ENCODE data around the gene SELENOO.

The SELENOO gene

DNA sequence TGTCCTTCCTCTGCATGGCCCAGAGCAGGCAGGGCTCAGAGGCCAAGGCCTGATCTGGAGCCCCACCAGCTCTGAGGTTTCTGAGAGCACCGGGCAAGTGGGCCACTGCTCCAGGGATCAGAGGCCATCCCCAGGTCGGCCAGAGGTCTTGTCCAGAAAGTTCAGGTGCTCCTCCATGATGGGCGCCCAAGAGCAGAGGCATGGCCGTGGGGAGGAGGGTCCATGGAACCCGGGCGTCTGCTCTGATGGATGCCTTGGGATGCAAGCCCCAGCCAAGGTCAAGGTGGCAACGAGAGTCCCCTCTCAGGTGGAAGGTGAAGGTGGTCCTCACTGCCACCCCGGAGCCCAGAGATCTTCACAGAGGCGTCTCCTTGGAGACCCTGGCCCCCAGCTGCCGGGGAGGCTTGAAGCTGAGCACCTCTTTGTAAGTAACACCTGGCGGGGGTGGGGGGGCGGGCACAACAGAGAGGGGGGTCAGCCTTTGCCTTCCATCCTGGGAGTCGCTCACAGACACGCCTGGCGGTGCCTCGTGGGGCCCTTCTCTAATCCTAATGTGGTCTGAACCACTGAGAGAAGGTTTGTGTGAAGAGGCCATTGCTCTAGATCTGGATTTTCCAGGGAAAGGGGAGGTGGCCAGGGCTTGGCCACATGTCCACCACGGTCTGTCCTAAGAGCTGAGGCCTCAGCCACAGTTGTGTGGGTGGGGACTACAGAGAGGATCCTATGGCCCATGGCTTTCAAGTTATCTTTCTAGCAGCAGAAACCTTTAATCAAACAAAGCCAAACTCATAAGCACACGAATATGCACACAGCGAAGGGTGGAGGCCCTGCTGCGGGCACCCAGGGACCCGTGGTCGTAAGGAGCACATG lies 52.5 kb downstream of the SELENOO start:
- H3K4me1 ChIP-seq (ENCODE audit: insufficient read depth, low read length): peaks cover 17% of the 10 kb centered on the region
- peaks cover 34% of the 10 kb centered on the region for H3K36me3 ChIP-seq (ENCODE audit: insufficient read depth, low read length)
- H3K27me3 ChIP-seq (ENCODE audit: insufficient read depth, low read length): no peaks in the 10 kb centered on the region
- no peaks in the 10 kb centered on the region for H3K9me3 ChIP-seq (ENCODE audit: low read length)
- H2AFZ ChIP-seq (ENCODE audit: low read depth, low read length): no peak overlapping the region
- no peak overlapping the region for H3K4me3 ChIP-seq (ENCODE audit: low read length)

DNA sequence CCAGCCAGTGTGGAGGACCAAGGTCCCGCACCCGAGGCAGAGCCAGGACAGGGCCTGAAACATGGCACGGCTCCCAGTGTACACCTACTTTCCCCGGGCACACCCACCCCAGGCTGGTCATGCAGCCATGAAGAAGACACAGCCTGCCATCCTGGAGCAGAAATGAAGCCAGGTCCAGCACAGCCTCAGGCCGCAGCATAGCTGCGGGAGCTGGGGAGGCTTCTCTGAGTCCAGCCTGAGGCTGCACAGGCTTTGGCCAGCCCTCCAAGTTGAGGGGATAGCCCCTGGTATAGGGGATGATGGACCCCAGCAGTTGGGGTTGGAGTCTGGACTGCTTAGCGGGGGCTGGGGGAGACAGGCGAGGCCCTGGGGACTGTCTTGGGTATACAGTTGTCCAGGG lies 53.1 kb downstream of the SELENOO start:
- Histone ChIP-seq H3K4me1 (ENCODE audit: insufficient read depth, low read length) (peaks cover 17% of the 10 kb centered on the region), H3K4me3 (ENCODE audit: low read length) (no peak overlapping the region), H3K27me3 (ENCODE audit: insufficient read depth, low read length) (no peaks in the 10 kb centered on the region), H3K9me3 (ENCODE audit: low read length) (no peaks in the 10 kb centered on the region), H3K36me3 (ENCODE audit: insufficient read depth, low read length) (peaks cover 34% of the 10 kb centered on the region), H2AFZ (ENCODE audit: low read depth, low read length) (no peak overlapping the region)

DNA sequence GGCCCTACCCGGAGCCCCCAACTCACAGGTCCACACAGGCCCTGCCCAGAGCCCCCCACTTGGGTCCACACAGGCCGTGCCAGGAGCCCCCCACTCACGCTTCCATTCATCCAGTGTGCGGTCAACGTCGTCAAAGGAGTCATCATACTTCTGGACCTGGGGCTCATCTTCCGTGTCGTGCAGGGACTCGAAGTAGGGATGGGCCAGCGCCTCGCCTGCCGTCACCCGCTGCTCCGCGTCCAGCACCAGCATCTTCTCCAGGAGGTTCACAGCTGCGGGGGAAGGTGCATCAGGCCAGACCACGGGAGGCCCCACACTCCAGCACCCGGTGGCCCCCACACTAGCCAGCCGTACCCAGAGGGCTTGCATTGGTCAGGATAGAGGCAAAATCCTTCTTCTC lies 54.3 kb downstream of the SELENOO start:
- no peak overlapping the region for H3K4me3 ChIP-seq (ENCODE audit: low read length)
- peaks cover 14% of the 10 kb centered on the region for H3K4me1 ChIP-seq (ENCODE audit: insufficient read depth, low read length)
- no peaks in the 10 kb centered on the region for H3K27me3 ChIP-seq (ENCODE audit: insufficient read depth, low read length)
- H3K9me3 ChIP-seq (ENCODE audit: low read length): no peaks in the 10 kb centered on the region
- peaks cover 34% of the 10 kb centered on the region for H3K36me3 ChIP-seq (ENCODE audit: insufficient read depth, low read length)
- H2AFZ ChIP-seq (ENCODE audit: low read depth, low read length): no peak overlapping the region

DNA sequence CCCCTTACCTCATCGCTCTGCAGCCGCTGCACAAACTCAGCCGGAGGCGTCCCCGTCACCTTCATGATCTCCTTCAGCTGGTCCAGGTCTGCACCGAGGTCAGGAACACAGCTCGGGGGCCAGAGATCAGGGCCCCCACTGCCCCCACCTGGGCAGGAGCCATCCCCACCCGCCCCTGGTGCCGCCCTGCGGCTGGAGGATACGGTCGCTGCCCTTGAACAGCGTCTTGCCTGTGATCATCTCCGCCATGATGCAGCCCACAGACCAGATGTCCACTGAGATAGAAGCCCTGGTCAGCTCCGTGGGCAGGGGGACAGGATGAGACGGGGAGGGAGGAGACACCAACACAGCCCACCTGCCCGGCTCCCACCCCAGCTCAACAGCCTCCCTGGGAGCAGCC lies 54.8 kb downstream of the SELENOO start:
- Histone ChIP-seq H3K4me1 (ENCODE audit: insufficient read depth, low read length) (peaks cover 13% of the 10 kb centered on the region), H3K9me3 (ENCODE audit: low read length) (no peaks in the 10 kb centered on the region), H3K36me3 (ENCODE audit: insufficient read depth, low read length) (peaks cover 34% of the 10 kb centered on the region), H3K4me3 (ENCODE audit: low read length) (no peak overlapping the region), H3K27me3 (ENCODE audit: insufficient read depth, low read length) (no peaks in the 10 kb centered on the region), H2AFZ (ENCODE audit: low read depth, low read length) (no peak overlapping the region)

DNA sequence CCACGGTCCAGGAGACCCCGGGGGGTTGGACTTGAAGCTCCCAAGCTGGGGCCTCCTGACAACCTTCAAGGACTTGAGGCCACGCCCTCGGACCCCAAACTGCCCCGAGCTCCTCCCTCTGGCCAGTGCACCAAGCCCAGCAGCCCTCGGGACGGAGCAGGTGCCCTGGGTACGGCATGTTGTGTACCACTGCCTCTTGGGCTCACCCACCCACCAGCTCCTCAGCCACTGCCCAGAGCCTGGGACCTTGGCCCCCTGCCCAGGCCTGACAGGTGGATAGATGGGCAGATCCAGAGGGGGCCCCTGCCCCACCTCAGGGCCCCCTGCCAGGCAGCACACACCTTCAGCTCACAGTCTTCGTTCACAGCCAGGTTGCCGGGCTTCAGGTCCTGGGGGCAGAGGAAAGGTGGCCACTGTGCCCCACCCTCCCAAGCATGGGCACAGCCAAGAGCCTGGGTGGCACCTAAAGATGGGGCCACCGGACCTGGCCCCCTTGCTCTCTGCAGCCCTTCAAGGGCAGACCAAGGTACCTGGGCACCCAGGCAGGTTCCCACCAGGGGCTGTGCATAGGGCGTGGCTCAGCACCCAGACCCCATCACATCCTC lies 55.5 kb downstream of the SELENOO start:
- no peaks in the 10 kb centered on the region for H3K27me3 ChIP-seq (ENCODE audit: insufficient read depth, low read length)
- peaks cover 12% of the 10 kb centered on the region for H3K4me1 ChIP-seq (ENCODE audit: insufficient read depth, low read length)
- no peaks in the 10 kb centered on the region for H3K9me3 ChIP-seq (ENCODE audit: low read length)
- H3K36me3 ChIP-seq (ENCODE audit: insufficient read depth, low read length): peaks cover 34% of the 10 kb centered on the region
- no peak overlapping the region for H2AFZ ChIP-seq (ENCODE audit: low read depth, low read length)
- H3K4me3 ChIP-seq (ENCODE audit: low read length): no peak overlapping the region

DNA sequence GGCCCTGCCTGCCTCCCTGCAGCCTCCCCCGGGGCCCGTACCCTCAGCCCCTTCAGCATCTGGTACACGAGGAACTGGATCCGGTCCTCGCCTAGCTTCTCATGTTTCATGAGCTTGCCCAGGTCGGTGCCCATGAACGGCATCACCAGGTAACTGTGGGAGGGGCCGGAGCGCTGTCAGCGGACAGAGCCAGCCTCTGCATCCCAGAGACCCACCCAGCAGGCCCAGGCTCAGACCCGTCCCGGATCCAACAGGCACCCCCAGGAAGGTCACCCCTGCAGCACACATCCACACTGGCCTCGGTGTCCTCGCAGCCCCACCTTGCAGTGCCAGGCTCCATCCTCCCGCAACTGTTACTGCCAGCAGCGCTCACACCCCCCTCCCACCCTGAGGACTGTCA lies 56.2 kb downstream of the SELENOO start:
- H3K9me3 ChIP-seq (ENCODE audit: low read length): no peaks in the 10 kb centered on the region
- peaks cover 34% of the 10 kb centered on the region for H3K36me3 ChIP-seq (ENCODE audit: insufficient read depth, low read length)
- H3K4me3 ChIP-seq (ENCODE audit: low read length): no peak overlapping the region
- peaks cover 9% of the 10 kb centered on the region for H3K4me1 ChIP-seq (ENCODE audit: insufficient read depth, low read length)
- no peaks in the 10 kb centered on the region for H3K27me3 ChIP-seq (ENCODE audit: insufficient read depth, low read length)
- H2AFZ ChIP-seq (ENCODE audit: low read depth, low read length): no peak overlapping the region

DNA sequence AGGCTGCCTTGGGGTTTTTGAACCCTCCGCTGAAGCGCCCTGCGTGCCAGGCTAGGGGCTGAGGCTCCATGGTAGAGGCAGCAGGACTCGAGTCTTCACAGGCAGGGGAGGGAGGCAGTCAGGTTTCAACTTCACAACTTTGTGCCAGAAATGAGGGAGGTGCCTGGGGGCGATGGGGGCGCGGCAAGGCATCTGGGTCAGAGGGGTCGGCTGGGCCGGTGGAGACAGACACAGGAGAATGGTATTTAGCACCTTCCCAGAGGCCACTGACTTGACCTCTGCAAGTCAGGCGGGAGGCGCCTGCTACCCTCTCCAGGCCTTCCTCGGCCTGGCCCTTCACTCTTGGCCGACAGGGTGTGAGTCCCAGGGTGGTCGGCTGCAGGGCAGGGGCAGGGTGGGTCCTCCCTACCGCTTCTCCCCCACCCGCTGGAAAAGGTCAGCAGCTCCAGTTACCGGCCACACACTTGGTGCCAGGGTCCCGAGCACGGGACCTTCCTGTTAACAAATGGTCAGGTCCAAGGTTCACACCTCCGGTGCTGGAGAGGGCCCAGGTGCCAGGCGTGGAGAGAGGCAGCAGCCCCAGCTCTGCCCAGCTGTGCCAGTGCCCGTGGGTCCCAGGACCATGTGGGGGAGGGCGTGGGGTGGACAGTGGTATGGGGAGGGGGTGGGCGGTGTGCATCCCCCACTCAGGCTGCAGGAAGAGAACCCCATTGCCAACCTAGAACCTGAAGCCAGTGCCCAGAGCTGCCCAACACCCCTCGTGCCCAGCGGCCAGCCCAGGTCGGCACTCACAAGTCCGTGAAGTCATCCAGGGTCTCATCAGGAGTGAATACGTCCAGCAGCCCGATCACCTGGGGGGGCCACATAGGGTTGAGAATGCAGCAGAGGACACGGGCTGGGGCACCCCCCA lies 56.9 kb downstream of the SELENOO start:
- H3K4me3 ChIP-seq (ENCODE audit: low read length): no peak overlapping the region
- no peaks in the 10 kb centered on the region for H3K9me3 ChIP-seq (ENCODE audit: low read length)
- no peaks in the 10 kb centered on the region for H3K27me3 ChIP-seq (ENCODE audit: insufficient read depth, low read length)
- peaks cover 15% of the 10 kb centered on the region for H3K4me1 ChIP-seq (ENCODE audit: insufficient read depth, low read length)
- H3K36me3 ChIP-seq (ENCODE audit: insufficient read depth, low read length): peaks cover 34% of the 10 kb centered on the region
- H2AFZ ChIP-seq (ENCODE audit: low read depth, low read length): no peak overlapping the region

DNA sequence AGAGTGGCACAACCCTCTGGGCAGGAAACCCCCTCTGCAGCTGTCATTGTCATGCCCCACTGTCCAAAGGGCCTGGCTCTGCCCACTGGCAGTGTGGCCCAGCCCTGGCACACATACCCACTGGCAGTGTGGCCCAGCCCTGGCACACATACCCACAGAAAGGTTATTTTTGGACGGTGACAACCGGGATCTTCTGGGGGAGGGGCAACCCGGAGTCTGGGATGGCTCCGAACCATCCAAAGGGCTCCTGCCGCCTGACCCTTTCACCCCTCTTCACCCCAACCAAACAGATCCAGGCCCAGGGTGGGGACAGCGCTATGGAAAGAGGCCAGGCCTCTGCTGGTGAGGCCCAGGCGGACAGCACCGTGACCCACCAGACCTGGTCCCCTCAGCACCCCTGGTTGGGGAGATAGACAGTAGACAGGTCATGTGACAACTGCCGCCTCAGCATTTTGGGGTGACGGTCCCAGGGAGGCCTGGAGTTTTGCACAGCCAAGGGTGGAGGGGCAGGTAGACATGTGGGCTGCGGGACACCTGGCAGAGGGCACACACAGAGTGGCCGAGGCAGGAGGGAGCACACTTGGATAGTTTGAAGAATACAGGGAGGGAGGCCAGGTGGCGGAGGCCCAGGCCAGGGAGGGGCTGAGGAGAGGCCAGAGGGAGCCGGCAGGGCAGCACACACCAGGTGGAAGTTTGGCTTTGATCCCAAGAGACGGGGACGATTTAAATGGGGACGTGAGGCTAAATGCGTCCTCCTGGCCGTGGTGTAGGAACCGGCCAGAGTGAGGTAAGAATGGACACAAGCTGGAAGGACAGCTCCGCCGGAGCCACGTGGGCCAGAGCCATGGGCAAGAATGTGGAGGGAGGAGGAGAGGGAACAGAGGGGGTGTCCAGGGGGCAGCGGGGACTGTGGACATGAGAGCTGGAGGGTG lies 57.8 kb downstream of the SELENOO start:
- Histone ChIP-seq H2AFZ (ENCODE audit: low read depth, low read length) (no peak overlapping the region), H3K4me3 (ENCODE audit: low read length) (no peak overlapping the region), H3K4me1 (ENCODE audit: insufficient read depth, low read length) (peaks cover 20% of the 10 kb centered on the region), H3K36me3 (ENCODE audit: insufficient read depth, low read length) (peaks cover 27% of the 10 kb centered on the region), H3K27me3 (ENCODE audit: insufficient read depth, low read length) (no peaks in the 10 kb centered on the region), H3K9me3 (ENCODE audit: low read length) (no peaks in the 10 kb centered on the region)

DNA sequence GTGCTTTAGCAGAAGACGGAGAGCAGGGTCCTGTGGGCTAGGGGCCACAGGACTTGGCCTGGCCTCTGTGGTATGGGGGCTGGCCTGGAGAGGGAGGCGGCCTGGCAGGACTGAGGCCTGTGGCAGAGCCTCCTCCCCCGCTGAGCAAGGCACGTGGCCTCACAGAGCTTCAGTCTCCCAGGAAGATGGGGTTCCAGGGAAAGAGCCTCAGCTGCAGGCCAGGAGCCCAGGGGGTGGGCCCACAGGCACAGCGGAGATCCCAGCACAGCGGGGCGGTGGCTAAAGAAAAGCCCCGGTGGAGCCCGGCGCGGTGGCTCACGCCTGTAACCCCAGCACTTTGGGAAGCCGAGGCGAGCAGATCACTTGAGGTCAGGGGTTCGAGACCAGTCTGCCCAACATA lies 58.5 kb downstream of the SELENOO start:
- Histone ChIP-seq H3K36me3 (ENCODE audit: insufficient read depth, low read length) (peaks cover 27% of the 10 kb centered on the region), H3K4me1 (ENCODE audit: insufficient read depth, low read length) (peaks cover 20% of the 10 kb centered on the region), H3K4me3 (ENCODE audit: low read length) (no peak overlapping the region), H3K27me3 (ENCODE audit: insufficient read depth, low read length) (no peaks in the 10 kb centered on the region), H3K9me3 (ENCODE audit: low read length) (no peaks in the 10 kb centered on the region), H2AFZ (ENCODE audit: low read depth, low read length) (no peak overlapping the region)

DNA sequence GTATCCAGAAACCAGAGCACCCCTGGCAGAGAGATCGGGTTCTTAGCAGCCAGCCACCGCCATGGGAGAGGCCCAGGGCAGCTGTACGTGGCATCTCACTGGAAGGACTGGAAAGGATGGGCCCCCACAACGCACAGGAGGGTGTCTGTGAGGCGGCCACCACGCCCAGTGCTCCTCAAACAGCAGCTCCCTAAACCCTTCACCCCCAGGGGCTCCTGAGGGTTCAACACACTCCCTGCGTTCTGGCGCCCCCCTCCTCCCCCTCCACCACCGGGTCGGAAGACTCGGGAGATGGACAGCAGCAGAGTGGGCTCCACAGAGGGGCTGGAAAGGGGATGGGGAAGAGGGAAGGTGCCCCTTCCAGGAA lies 59.6 kb downstream of the SELENOO start:
- no peaks in the 10 kb centered on the region for H3K9me3 ChIP-seq (ENCODE audit: low read length)
- H3K4me1 ChIP-seq (ENCODE audit: insufficient read depth, low read length): peaks cover 20% of the 10 kb centered on the region
- H2AFZ ChIP-seq (ENCODE audit: low read depth, low read length): no peak overlapping the region
- H3K36me3 ChIP-seq (ENCODE audit: insufficient read depth, low read length): peaks cover 24% of the 10 kb centered on the region
- H3K4me3 ChIP-seq (ENCODE audit: low read length): peak overlapping the region; percentile 58
- H3K27me3 ChIP-seq (ENCODE audit: insufficient read depth, low read length): no peaks in the 10 kb centered on the region

DNA sequence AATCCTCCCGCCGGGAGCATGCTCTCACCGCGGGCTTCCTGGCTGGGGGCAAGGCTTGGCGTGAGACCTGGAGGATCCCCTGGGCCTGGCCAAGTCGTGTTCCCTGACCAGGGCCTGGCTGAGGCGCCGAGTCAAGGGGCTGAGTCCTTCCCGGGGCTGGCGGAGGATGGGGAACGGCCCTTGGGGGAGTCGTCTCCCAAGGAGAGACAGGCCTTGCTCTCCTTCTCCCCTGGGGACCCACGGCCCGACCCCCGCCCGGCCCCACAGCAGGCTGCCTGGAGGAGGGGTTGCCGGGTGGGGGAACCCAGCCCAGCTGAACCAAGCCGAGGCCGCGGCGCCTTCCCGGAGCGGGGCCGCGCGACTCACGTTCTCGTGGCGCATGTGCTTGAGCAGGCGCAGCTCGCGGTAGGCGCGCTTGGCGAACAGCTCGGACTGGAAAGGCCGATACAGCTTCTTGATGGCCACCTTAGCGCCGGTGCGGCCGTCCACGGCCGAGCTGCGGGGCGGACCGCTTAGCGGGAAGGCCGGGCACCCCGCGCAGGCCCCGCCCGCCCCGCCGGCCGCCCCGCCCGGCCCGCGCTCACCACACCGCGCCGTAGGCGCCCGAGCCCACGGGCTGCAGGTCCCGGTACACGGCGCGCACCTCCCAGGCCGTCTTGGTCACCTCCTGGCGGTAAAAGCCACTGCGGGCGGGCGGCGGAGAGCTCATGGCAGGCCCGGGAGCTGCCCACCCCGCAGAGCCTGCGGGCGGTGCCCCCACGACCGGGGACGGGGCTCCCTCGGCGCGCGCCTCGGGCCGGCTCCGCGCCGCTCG lies 60.2 kb downstream of the SELENOO start:
- H3K36me3 ChIP-seq (ENCODE audit: insufficient read depth, low read length): peaks cover 22% of the 10 kb centered on the region
- H2AFZ ChIP-seq (ENCODE audit: low read depth, low read length): peak overlapping the region; percentile 5
- H3K27me3 ChIP-seq (ENCODE audit: insufficient read depth, low read length): no peaks in the 10 kb centered on the region

More for the DNA sequence above, 60.2 kb downstream of the SELENOO start:
- H3K9me3 ChIP-seq (ENCODE audit: low read length): no peaks in the 10 kb centered on the region
- peaks cover 20% of the 10 kb centered on the region for H3K4me1 ChIP-seq (ENCODE audit: insufficient read depth, low read length)
- H3K4me3 ChIP-seq (ENCODE audit: low read length): peak overlapping the region; percentile 58

Measured in neuron (in vitro differentiated cells).